Endothelial cell of umbilical vein (primary cell): ENCODE measurements around the gene SOX9.

Experiments used
- CTCF ChIP-seq, 2 donors: IDR thresholded peaks; 1 replicate in 1 of 2; 2 replicates in 1 of 2; pipeline ENCODE4 v1.5.1; 2011; ENCODE audit warnings: low read length in 2 of 2, mild to moderate bottlenecking in 2 of 2, moderate library complexity in 2 of 2, control low read depth in 1 of 2, inconsistent platforms in 1 of 2, low read depth in 1 of 2; ENCODE audit not compliant: insufficient read depth in 1 of 2; ENCODE audit errors: extremely low read depth in 1 of 2
- POLR2A ChIP-seq: IDR thresholded peaks from 2 replicates; pipeline ENCODE4 v1.6.1; 2012; ENCODE audit warnings: low read depth, mild to moderate bottlenecking, control low read depth, low read length

DNA sequence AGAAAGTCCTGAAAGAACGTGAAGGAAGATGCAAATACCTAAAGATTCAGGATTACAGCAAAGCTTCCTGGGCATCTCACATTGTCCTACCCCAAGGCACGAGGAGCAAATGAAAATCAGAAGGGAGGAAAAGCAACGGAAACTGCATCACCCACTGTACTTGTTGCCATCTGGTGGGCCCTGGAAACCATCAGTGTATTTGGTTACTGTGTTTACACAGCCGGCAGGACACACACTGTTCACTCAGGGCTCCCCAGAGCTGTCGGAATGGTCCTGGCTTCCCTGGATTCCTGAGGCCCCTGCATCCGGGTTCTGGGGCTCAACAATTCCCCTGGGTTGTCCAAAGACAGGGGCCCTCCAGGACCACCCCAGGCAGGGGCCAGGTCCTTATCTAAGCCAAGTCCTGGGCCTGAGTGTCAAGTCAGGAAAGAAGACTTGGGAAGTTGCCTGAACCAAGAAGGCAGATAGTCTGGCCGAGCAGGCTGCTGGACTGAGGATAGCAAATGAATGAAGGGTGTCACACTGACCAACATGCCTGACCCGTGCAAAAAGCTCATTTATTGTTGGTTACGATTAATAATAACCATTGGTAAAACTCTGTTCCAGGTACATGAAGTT lies 52.8 kb downstream of the SOX9 start:
- TF ChIP-seq CTCF (IDR thresholded peaks at IDR 0.05; ENCODE audit: extremely low read depth in 1 of 2, insufficient read depth in 1 of 2, low read depth in 1 of 2, low read length in 2 of 2): no peak
- no peak for TF ChIP-seq POLR2A
